ENCODE results near the gene COX5A.

COX5A gene

GRCh38 chr15:74882528-74882927 is 55.3 kb downstream of the COX5A start:
- DNase-seq (ENCODE audit: low read depth): no peak
- TF ChIP-seq CTCF (IDR thresholded peaks at IDR 0.05; ENCODE audit: low read depth, low read length, missing control alignments): no peak
- no peak overlapping the region for H3K4me3 ChIP-seq (ENCODE audit: low read depth, low read length)
- in situ Hi-C loops (cut with HindIII; ENCODE audit: low sequenced_read_pairs): no loop called here

- TF ChIP-seq CTCF (IDR thresholded peaks at IDR 0.05; ENCODE audit: low read depth, low read length, missing control alignments): no peak
- in situ Hi-C loops (cut with HindIII; ENCODE audit: low sequenced_read_pairs): no loop called here
- no peak for DNase-seq (ENCODE audit: low read depth)
- no peak overlapping the region for H3K4me3 ChIP-seq (ENCODE audit: low read depth, low read length)
Measured at GRCh38 chr15:74878273-74878672, 59.6 kb downstream of the COX5A start.

GRCh38 chr15:74873756-74874424 is 64.0 kb downstream of the COX5A start:
- peak overlapping the region; percentile 56 for H3K4me3 ChIP-seq (ENCODE audit: low read depth, low read length)
- in situ Hi-C loops (cut with HindIII; ENCODE audit: low sequenced_read_pairs): no loop called here
- no peak for TF ChIP-seq CTCF (IDR thresholded peaks at IDR 0.05; ENCODE audit: low read depth, low read length, missing control alignments)
- DNase-seq (ENCODE audit: low read depth): no peak

- in situ Hi-C loops (cut with HindIII; ENCODE audit: low sequenced_read_pairs): no loop called here
- peak; percentile 86 for DNase-seq (ENCODE audit: low read depth)
- H3K4me3 ChIP-seq (ENCODE audit: low read depth, low read length): peak within 1 kb of the TSS; percentile 56
- no peak for TF ChIP-seq CTCF (IDR thresholded peaks at IDR 0.05; ENCODE audit: low read depth, low read length, missing control alignments)
Measured at GRCh38 chr15:74873036-74873755, 64.7 kb downstream of the COX5A start, which contains the start of gene SCAMP2. SCAMP2 (minus strand) TSS chr15:74873365; CDS start chr15:74873255, 110 bp downstream.

GRCh38 chr15:74872702-74873035 is 65.2 kb downstream of the COX5A start:
- in situ Hi-C loops (cut with HindIII; ENCODE audit: low sequenced_read_pairs): no loop called here
- no peak for DNase-seq (ENCODE audit: low read depth)
- H3K4me3 ChIP-seq (ENCODE audit: low read depth, low read length): peak overlapping the region; percentile 56
- TF ChIP-seq CTCF (IDR thresholded peaks at IDR 0.05; ENCODE audit: low read depth, low read length, missing control alignments): no peak

DNA sequence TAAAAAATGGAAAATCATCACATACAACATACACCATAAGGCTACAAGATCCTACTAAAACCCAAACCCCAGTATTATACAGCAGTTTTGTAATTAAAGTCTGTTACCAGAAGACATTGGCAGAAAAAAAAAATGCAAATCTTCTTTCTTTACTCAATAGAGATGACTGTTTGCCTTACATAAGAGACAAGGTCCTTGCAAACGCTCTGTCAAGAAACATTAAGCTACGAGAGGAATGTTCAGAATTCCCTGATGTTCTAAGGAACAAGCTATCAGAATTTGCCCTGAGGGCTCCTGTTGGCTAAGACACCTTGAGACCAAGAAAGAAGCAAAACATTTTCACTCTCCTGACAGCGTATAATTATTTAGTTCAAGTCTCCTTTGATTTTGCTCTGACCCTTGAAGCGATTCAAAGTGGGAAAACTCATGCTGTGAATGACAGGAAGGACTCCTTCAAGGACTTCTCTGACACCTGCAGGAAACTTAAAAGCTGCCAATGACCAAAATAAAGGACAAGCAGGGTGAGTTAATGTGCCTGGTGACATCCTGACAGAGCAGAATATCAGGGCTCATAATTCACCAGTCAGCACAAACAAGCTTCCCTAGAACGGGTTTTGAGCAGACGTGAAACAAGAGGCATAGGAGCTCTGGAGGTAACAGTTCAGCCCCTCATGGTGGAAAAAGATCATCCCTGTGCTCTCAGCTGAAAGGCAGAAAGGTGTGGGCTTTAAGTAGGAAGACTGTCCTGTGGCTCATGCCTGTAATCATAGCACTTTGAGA is 67.2 kb downstream of the COX5A start:
- in situ Hi-C loops (cut with HindIII; ENCODE audit: low sequenced_read_pairs): no loop called here
- no peak overlapping the region for H3K4me3 ChIP-seq (ENCODE audit: low read depth, low read length)
- no peak for TF ChIP-seq CTCF (IDR thresholded peaks at IDR 0.05; ENCODE audit: low read depth, low read length, missing control alignments)
- no peak for DNase-seq (ENCODE audit: low read depth)

Measured in astrocyte of the cerebellum (primary cell).